ENCODE measurements around the gene TMEM145. TPM values are rescaled to one million over a fixed set of nuclear protein-coding genes. Genes with fewer than 3 reads are reported as not detected.

TMEM145 gene
- total and polyA plus RNA-seq, 7 donors: 0.21 to 2.5 (median 0.54) TPM; not detected in 1

DNA sequence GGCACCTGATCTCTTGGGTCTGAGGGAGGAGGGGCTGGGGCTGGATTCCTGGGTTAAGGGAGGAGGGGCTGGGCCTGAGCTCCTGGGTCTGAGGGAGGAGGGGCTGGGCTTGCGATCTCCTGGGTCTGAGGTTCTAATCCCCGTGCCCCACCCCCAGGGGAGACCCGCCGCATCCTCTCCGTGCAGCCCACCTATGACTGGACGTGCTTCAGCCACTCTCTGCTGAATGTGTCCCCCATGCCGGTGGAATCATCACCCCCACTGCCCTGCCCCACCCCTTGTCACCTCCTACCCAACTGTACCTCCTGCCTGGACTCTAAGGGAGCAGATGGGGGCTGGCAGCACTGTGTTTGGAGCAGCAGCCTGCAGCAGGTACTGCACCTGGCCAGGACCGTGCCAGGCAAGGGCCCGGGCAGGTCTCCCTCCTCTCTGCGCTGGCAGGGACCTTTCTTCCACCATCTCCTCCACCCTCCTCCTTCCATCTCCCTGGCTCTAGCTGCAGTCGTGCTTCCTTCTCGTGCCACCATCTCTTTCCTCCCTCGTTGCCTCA is 49.9 kb downstream of the TMEM145 start:
- Histone ChIP-seq H3K4me3 (no peak overlapping the region), H3K4me1 (peaks cover 20% of the 10 kb centered on the region), H3K27ac (no peak overlapping the region), H3K36me3 (ENCODE audit: insufficient read depth in 1 of 2, low read depth in 1 of 2) (peaks cover 0 to 47% of the 10 kb centered on the region in 2 donors), H3K27me3 (ENCODE audit: insufficient read depth in 3 of 3, low read length in 2 of 3) (no peaks in the 10 kb centered on the region), H3K9me3 (no peaks in the 10 kb centered on the region)
- ATAC-seq (no peak), DNase-seq (no peak)
- intact Hi-C loops (cut with DNase I): no loop called here
- TF ChIP-seq, protein P1, sequence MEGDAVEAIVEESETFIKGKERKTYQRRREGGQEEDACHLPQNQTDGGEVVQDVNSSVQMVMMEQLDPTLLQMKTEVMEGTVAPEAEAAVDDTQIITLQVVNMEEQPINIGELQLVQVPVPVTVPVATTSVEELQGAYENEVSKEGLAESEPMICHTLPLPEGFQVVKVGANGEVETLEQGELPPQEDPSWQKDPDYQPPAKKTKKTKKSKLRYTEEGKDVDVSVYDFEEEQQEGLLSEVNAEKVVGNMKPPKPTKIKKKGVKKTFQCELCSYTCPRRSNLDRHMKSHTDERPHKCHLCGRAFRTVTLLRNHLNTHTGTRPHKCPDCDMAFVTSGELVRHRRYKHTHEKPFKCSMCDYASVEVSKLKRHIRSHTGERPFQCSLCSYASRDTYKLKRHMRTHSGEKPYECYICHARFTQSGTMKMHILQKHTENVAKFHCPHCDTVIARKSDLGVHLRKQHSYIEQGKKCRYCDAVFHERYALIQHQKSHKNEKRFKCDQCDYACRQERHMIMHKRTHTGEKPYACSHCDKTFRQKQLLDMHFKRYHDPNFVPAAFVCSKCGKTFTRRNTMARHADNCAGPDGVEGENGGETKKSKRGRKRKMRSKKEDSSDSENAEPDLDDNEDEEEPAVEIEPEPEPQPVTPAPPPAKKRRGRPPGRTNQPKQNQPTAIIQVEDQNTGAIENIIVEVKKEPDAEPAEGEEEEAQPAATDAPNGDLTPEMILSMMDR (IDR thresholded peaks at IDR 0.05): no peak
- WGBS, 3 donors: 86 to 93% (median 87%) methylated on average over 11 to 13 of the region's 13 CpGs

DNA sequence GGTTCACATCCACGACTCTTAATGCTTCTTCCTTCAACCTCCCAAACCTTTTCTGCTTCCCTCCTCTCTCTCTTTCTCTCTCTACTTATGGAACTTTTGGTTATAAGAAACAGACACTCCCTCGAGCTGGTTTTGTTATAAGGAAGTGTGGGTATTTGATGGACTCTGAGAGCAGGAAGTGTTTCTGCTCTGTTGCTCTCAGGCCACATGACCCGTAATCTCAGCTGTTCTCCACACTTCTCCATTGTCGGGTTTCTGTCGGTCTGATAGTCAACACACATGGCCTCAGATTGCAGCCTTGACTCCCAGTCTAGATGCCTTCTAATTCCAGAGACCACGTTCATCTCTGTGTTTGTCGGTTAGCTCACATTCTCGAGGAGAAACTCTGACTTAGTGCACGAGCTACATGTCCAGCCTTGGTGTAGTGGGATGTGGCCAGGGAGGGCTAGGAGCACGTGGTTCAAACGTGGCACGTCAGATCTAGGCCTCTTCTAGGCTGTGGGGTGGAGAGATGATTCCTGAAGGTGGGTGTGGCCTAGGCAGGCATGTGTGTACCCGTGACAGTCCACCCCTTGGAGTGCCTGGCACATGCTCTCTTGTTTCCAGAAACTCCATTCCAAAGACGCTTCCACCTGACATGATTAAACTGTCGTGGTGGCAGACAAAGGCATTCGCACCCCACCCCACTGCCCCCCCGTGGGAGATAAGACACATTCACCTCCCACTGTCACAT is 50.7 kb downstream of the TMEM145 start:
- Histone ChIP-seq H3K9me3 (no peaks in the 10 kb centered on the region), H3K4me3 (no peak overlapping the region), H3K27ac (no peak overlapping the region), H3K4me1 (peaks cover 20% of the 10 kb centered on the region), H3K27me3 (ENCODE audit: insufficient read depth in 3 of 3, low read length in 2 of 3) (no peaks in the 10 kb centered on the region), H3K36me3 (ENCODE audit: insufficient read depth in 1 of 2, low read depth in 1 of 2) (peaks cover 0 to 41% of the 10 kb centered on the region in 2 donors)
- TF ChIP-seq, protein P1 (IDR thresholded peaks at IDR 0.05): no peak
- intact Hi-C loops (cut with DNase I): no loop called here
- ATAC-seq (no peak), DNase-seq (no peak)
- WGBS, 3 donors: 83 to 88% (median 87%) methylated on average over 17 of the region's 17 CpGs

DNA sequence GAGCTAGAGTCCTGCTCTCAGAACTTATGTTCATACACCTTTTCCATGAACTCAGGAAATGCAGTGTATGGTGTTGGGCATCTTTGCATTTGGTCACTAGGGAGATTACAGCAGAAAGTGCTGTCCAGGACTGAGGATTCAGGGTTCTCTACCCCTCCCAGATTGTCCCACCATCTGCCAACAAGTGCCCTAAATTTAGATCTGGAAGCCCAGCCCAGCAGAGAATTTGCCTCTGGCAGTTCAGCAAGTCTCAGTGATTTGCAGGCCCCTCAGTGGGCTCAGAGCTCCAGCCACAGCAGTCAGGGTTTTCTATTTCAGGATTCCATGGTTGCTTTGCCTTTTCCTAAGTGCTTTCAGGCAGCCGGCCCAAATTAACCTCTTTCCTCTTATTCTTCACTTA is 53.6 kb downstream of the TMEM145 start:
- Histone ChIP-seq H3K27me3 (ENCODE audit: insufficient read depth in 3 of 3, low read length in 2 of 3) (no peaks in the 10 kb centered on the region), H3K4me3 (no peak overlapping the region), H3K9me3 (no peaks in the 10 kb centered on the region), H3K36me3 (ENCODE audit: insufficient read depth in 1 of 2, low read depth in 1 of 2) (peaks cover 0 to 23% of the 10 kb centered on the region in 2 donors), H3K4me1 (peaks cover 20% of the 10 kb centered on the region), H3K27ac (no peak overlapping the region)
- intact Hi-C loops (cut with DNase I): no loop called here
- TF ChIP-seq, protein P1 (IDR thresholded peaks at IDR 0.05): no peak
- peak in 1 of 4 donors; percentile 46 for ATAC-seq
- WGBS, 3 donors: 14 to 27% (median 15%) methylated on average over 1 of the region's 1 CpG
- no peak for DNase-seq

DNA sequence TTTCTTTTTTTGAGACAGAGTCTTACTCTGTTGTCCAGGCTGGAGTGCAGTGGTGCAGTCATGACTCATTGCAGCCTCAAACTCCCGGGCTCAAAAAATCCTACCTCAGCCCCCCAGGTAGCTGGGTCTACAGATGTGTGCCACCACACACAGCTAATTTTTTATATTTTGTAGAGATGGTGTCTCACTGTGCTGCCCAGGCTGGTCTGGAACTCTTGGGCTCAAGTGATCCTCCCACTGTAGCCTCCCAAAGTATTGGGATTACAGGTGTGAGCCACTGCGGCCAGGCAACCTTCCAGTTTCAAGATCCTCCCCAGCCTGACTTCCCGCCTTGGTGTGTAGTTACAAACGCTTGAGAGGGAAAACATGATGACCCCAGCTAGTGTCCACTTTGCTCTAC is 54.8 kb downstream of the TMEM145 start:
- Histone ChIP-seq H3K36me3 (ENCODE audit: insufficient read depth in 1 of 2, low read depth in 1 of 2) (peaks cover 0 to 17% of the 10 kb centered on the region in 2 donors), H3K4me3 (no peak overlapping the region), H3K27me3 (ENCODE audit: insufficient read depth in 3 of 3, low read length in 2 of 3) (no peaks in the 10 kb centered on the region), H3K4me1 (peaks cover 20% of the 10 kb centered on the region), H3K27ac (no peak overlapping the region), H3K9me3 (no peaks in the 10 kb centered on the region)
- TF ChIP-seq, protein P1 (IDR thresholded peaks at IDR 0.05): no peak
- intact Hi-C loops (cut with DNase I): no loop called here
- 88 to 95% (median 94%) methylated on average over 4 of the region's 4 CpGs for WGBS, 3 donors
- DNase-seq (no peak), ATAC-seq (no peak)
